Colonic mucosa (tissue), 4 donors: ENCODE measurements around the gene LRCH3. TPM values are rescaled to one million over a fixed set of nuclear protein-coding genes. Genes with fewer than 3 reads are reported as not detected.

Experiments used
- DNase-seq: peaks from one replicate; pipeline ENCODE4 v3.0.0-alpha.2; 2020
- H3K27ac ChIP-seq: fragments of 200-600 bp; one replicate; pipeline ENCODE4 v1.8.0; 2021
- H3K27me3 ChIP-seq: fragments of 200-600 bp; one replicate; pipeline ENCODE4 v1.8.0; 2021
- H3K36me3 ChIP-seq: fragments of 200-600 bp; one replicate; pipeline ENCODE4 v1.8.0; 2021
- H3K4me1 ChIP-seq: fragments of 200-600 bp; one replicate; pipeline ENCODE4 v1.8.0; 2021; ENCODE audit warnings: mild to moderate bottlenecking
- H3K4me3 ChIP-seq: fragments of 200-600 bp; one replicate; pipeline ENCODE4 v1.8.0; 2021
- H3K9ac ChIP-seq, 2 donors: one replicate each; pipeline ENCODE4 v1.7.0; 2013; ENCODE audit warnings: control low read depth in 2 of 2, low read depth in 2 of 2, low read length in 2 of 2
- H3K9me3 ChIP-seq: fragments of 200-600 bp; one replicate; pipeline ENCODE4 v1.8.0; 2021
- CTCF ChIP-seq: fragments of 200-600 bp; IDR thresholded peaks from one replicate; pipeline ENCODE4 v1.8.0; 2022; ENCODE audit warnings: antibody characterized with exemption, mild to moderate bottlenecking
- intact Hi-C: fragments of 100-400 bp; cut with DNase I; formaldehyde crosslinking; loops from one replicate; pipeline ENCODE4 v1.14.1; 2022
- total RNA-seq, 2 donors: library from RNA; stranded (reverse); fragmentation: NEBNext Ultra II Directional in 1 of 2; extraction: Animal tissue kit (Norgen Biotek cat#: 25700) in 1 of 2; gene quantifications; one replicate each; pipeline ENCODE4 v1.2.1, GENCODE V29; 2021
- donor health status: healthy.
- donor health status: DM: no; HTN: no; CAD: no.
- donor health status: DM: no; HTN: no; CAD: no.

LRCH3 gene
- total RNA-seq, 2 donors from 2014 or later: 33.5 to 34.9 TPM

GRCh38 chr3:197784019-197784585 is 7.0 kb upstream of the LRCH3 start:
- H3K4me3 ChIP-seq: no peak overlapping the region
- no peaks in the 10 kb centered on the region for H3K4me1 ChIP-seq
- no peaks in the 10 kb centered on the region for H3K36me3 ChIP-seq
- DNase-seq: no peak
- no peak overlapping the region for H3K9ac ChIP-seq
- no peak for TF ChIP-seq CTCF
- no peaks in the 10 kb centered on the region for H3K27me3 ChIP-seq
- H3K9me3 ChIP-seq: no peaks in the 10 kb centered on the region
- H3K27ac ChIP-seq: no peak overlapping the region
- intact Hi-C loops: no loop called here

- Histone ChIP-seq H3K27ac (no peak overlapping the region), H3K9ac (no peak overlapping the region), H3K4me1 (no peaks in the 10 kb centered on the region), H3K36me3 (no peaks in the 10 kb centered on the region), H3K27me3 (no peaks in the 10 kb centered on the region), H3K4me3 (no peak overlapping the region), H3K9me3 (no peaks in the 10 kb centered on the region)
- DNase-seq: no peak
- TF ChIP-seq CTCF: no peak
- intact Hi-C loops: no loop called here
Measured at GRCh38 chr3:197787412-197787811, 3.6 kb upstream of the LRCH3 start.

- Histone ChIP-seq H3K9ac (no peak overlapping the region), H3K36me3 (no peaks in the 10 kb centered on the region), H3K4me3 (no peak overlapping the region), H3K27ac (no peak overlapping the region), H3K9me3 (no peaks in the 10 kb centered on the region), H3K4me1 (peaks cover 7% of the 10 kb centered on the region), H3K27me3 (no peaks in the 10 kb centered on the region)
- TF ChIP-seq CTCF: no peak
- DNase-seq: no peak
- intact Hi-C loops: no loop called here
Measured at GRCh38 chr3:197789309-197789708, 1.7 kb upstream of the LRCH3 start.

GRCh38 chr3:197790033-197790432 is 1.0 kb upstream of the LRCH3 start:
- intact Hi-C loops: loop anchor here (10.0 kb wide), 1 partner anchor 55 kb away; no protein-coding TSS in a partner anchor
- H3K9ac ChIP-seq: no peak overlapping the region
- H3K9me3 ChIP-seq: no peaks in the 10 kb centered on the region
- no peak for TF ChIP-seq CTCF
- H3K36me3 ChIP-seq: no peaks in the 10 kb centered on the region
- no peak for DNase-seq
- H3K4me1 ChIP-seq: peaks cover 7% of the 10 kb centered on the region
- no peak overlapping the region for H3K4me3 ChIP-seq
- H3K27me3 ChIP-seq: no peaks in the 10 kb centered on the region
- H3K27ac ChIP-seq: no peak overlapping the region

- peak; percentile 20 for DNase-seq
Measured at GRCh38 chr3:197791892-197792647, 1.0 kb downstream of the LRCH3 start.

More at GRCh38 chr3:197791892-197792647, 1.0 kb downstream of the LRCH3 start:
- H3K4me3 ChIP-seq: peak overlapping the region; percentile 88
- no peaks in the 10 kb centered on the region for H3K9me3 ChIP-seq
- no peak for TF ChIP-seq CTCF
- H3K27me3 ChIP-seq: no peaks in the 10 kb centered on the region
- H3K9ac ChIP-seq: peak overlapping the region; percentile 87 to 95
- H3K27ac ChIP-seq: peak overlapping the region; percentile 89
- peaks cover 7% of the 10 kb centered on the region for H3K4me1 ChIP-seq
- H3K36me3 ChIP-seq: no peaks in the 10 kb centered on the region
- intact Hi-C loops: loop anchor here (10.0 kb wide), 1 partner anchor 53 kb away; no protein-coding TSS in a partner anchor
